Dermis blood vessel endothelial cell (primary cell): Measurements from ENCODE around the gene GRAMD4. TPM values are rescaled to one million over a fixed set of nuclear protein-coding genes. Genes with fewer than 3 reads are reported as not detected.

ENCODE experiments used
- DNase-seq: peaks from one replicate; pipeline ENCODE4 v3.0.0; 2010
- total RNA-seq: library from RNA; depleted of rRNA; stranded (reverse); fragments of >200 nt; gene quantifications from 2 replicates; pipeline ENCODE4 v1.2.3, GENCODE V29; 2014

The GRAMD4 gene
- total RNA-seq, 1 donor from 2014 or later: 58.5 TPM

DNA sequence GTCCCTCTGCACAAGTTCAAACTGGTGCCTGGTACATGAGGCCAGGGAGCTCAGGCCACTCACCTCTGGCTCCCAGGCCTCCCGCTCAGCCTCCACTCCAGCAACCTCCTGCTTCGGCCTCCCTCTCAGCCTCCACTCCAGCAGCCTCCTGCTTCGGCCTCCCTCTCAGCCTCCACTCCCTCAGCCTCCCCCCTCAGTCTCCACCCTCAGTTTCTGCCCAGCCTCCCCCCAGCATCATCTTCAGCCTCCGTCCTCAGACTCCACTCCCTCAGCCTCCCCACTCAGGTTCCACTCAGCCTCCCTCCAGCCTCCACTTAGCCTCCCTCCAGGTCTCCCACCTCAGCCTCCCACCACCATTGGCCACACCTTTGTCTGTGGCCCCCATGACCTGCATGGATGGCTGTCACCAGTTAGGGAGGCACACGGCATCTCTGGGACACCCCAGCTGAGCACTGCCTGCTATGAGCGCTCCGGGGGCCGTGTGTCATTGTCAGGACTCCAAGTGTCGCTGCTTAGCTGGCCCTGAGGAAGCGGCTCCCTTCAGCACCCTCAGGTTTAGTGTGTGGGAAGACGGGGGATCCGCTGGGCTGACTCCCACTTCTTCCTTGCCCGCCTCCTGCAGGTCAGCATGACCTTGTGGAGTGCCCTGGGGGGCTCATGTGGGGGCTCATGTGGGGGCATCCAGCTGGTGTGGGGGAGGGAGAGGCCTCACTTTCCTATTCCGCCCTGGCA lies 39.0 kb downstream of the GRAMD4 start:
- no peak for DNase-seq

DNA sequence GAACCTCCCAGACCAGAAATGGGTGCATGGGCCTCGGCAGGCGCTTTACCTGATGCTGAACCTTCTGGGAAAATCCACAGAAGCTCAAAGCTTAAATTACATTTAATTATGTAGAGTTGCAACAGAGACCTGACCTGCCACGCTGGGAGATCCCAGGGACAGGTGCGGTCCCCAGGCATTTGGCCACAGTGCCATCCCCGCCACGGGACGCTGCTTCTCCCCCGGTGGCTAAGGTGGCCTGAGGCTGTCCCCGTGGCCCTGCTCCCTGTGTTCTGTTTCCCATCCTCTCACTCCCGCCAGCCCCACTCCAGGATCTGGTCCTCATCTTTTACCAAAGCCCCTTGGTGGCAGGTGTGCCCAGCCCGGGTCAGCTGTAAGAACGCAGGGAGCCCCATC lies 39.6 kb downstream of the GRAMD4 start:
- no peak for DNase-seq

DNA sequence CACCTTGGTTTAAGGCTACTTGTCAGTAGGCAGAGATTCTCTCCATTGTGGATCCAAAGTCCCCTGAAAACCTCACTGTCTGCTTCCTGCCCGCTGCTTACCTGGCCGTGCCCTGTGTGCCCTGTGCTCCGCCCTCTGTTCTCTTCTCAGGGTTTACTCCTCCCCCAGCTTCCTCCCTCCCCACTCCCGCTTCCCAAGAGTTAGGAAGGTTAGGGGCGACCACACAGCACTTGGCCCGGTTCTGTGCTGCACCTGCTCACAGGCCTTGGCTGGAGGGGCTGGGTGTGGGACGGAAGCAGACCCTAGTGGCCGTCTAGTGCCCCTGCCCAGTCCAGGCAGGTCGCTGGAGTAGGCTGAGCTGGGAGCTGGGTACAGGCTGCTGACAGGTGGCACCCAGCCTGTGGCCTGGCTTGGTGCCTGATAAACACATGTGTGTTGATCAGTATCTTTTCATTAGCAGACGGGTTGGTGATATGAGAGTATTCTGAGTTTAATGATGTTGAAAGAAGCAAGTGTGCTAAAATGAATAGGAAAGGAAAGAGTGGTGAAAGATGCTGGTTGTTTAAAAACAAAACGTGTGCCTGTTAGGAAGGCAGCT lies 40.5 kb downstream of the GRAMD4 start:
- DNase-seq: no peak

DNA sequence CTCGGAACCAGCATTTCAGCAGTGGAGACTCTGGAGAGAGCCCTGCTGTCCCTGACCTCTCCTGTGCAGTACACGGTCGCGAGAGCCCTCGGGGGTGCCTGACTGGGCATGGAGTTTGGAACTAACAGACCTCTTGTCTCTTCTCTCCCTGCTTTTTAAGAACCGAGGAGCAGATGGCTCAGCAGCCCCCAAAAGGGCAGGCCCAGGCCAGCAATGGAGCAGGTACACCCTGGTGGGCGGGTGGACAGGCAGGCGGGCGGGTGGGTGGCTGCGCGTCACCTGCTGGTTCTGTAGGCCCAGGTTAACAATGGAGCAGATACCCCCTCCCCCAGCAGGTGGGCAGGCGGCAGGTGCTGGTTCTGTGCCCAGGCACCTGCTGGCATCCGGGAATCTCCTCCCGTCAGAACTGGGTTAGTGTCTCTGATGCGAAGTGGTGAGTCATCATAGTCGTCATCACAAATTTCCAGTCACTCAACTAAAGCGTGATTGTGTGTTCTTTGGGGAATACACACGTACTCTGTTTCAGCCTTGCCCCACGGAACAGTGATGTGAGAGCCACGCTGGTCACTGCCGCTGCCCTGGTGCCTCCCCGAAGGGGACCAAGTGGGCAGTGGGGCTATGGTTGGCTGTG lies 41.1 kb downstream of the GRAMD4 start:
- peak; percentile 59 for DNase-seq

DNA sequence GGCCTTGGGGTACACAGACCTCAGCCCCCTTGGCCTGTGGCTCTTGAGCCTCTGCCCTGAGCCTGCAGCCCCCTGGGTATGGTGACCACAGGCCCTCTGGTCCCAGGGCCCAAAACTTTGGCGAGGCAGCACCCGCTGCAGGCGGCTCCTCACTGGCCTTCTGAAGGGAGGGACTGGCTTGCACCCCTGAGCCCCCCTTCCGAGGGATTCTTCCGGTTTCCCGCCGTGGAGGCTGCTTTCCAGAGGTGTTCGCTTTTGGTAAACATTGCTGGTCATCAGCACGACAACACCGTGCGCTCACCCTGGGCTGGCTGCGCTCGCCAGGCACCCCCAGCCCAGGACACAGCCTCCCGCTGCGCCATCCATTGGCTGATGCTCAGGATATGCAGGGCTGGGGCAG lies 42.0 kb downstream of the GRAMD4 start:
- no peak for DNase-seq

DNA sequence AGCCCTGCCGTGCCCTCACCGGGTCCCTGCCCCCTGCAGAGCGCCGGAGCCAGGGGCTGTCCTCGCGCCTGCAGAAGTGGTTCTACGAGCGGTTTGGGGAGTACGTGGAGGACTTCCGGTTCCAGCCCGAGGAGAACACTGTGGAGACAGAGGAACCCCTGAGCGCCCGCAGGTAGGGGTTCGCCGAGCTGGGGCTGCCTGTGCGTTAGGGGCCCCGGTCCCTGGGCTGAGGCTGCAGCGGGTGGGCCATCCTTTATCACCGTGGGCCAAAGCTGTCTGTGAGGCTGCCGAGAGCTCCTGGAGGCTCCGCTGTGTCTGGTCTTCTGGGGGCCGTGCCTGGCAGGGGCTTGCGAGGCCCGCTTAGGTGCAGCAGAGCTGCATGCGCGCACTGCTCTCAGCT lies 42.8 kb downstream of the GRAMD4 start:
- no peak for DNase-seq

DNA sequence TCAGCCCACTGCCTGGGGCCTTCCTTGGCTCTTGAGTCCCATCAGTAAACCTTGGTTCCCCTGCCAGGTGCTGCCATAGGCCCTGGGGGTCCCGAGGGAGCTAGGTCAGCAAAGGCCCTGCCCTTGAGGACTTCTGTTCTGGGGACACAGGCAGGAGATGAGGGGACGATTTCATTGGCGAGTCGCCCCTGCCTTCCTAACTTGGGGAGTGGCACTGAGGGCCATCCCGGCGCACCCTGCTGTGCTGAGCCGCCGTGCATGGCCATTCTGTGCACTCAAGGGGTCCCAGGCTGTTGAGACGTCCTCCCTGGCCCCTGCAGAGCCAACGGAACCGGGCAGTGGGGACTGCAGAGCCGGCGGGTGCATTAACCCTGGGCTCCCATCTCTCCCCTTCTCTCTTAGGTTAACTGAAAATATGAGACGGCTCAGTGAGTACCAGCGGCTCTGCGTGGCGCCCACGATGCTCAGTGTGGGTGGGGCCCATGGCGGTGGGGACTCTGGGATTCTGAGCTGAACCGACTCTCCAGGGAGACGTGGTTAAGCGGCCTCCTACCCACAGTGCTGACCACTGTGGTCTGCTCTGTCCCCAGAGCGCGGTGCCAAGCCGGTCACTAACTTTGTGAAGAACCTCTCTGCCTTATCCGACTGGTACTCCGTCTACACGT lies 43.4 kb downstream of the GRAMD4 start:
- DNase-seq: no peak

DNA sequence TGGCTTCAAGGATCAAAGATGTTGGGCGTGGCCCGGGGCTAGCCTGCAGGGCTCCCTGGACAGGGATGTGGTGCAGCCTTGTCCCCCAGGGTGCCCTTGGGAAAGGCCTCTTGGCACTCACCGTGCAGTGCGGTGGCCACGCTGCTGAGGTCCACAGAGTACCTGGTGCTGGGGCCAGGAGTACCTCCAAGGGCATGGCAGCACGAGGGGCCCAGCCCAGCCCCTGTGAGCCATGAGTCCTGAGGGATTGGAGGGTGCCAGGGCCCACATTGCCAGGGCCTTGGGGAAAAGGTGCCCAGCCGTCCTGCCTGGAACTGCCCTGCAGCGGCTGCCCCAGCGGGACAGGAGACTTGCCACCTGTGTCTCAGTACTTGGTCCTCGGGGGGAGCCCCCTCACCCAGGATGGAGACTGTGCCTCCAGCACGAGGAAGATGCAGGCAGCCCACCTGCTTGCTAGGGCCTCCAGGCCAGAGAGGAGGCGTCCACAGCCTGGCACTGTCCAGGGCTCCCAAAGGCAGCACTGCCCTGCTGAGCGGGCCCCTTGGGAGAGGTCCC lies 44.2 kb downstream of the GRAMD4 start:
- no peak for DNase-seq

DNA sequence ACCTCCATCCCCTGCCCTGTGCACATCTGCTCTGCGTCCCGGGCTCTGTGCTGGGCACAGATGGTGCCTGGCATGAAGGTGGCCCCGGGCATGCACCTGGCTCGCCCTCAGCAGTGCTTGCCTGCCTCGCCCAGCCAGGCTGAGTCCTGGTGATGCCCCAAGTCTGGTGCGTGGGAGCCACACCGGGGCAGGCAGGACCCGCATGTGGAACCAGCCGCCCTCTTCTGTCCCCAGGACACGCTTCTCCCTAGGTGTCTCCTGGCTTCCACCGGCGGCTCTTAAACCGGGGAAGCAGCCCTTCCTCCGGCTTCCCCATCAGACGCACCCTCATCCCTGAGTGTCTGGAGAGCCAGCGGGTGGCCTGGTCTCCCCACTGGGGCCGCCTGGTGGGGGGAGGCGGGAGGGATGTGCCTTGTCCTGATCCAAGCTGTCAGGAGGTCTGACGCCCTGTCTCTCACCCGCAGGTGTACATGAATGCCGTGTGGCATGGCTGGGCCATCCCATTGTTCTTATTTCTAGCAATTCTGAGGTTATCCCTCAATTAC lies 45.0 kb downstream of the GRAMD4 start:
- DNase-seq: no peak

DNA sequence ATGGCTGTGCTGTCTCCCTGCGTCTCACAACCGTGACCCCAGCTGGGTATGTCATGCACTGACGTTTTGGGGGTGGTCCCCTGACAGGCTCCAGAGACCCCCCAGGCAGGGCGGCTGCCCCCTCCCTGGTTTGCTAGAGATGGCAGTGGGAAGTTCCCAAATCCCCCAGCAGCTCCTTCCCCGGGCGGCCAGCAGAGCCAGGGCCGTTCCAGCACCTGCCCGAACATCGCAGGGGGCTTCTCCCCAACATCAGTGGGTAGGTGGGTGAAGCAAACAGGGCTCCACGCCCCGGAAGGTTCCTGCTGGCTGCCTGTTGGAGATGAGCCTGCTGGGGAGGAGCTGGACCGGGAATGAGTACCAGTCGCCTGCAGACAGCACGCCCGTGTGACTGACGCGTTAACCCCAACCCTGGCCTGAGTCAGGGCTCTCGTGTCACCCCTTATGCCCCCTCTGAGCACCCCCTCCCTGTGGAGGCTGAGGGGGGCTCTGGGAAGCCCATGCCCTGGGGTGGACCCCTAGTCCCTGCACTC lies 45.6 kb downstream of the GRAMD4 start:
- DNase-seq: no peak

DNA sequence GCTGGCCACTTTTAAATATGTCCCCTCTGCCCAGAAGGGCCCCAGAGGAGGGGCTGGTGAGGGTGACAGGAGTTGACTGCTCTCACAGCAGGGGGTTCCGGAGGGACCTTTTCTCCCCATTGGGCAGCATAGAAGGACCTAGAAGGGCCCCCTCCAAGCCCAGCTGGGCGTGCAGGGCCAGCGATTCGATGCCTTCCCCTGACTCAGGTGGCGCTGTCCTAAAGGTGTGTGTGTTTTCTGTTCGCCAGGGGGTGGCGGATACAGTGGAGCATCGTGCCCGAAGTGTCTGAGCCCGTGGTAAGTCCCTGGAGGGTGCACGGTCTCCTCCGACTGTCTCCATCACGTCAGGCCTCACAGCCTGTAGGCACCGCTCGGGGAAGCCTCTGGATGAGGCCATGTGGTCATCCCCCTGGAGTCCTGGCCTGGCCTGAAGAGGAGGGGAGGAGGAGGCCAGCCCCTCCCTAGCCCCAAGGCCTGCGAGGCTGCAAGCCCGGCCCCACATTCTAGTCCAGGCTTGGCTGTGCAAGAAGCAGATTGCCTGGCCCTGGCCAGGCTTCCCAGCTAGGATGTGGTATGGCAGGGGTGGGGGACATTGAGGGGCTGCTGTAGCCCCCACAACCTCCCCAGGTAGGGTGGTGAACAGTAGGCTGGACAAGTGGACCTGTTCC lies 46.5 kb downstream of the GRAMD4 start:
- no peak for DNase-seq

DNA sequence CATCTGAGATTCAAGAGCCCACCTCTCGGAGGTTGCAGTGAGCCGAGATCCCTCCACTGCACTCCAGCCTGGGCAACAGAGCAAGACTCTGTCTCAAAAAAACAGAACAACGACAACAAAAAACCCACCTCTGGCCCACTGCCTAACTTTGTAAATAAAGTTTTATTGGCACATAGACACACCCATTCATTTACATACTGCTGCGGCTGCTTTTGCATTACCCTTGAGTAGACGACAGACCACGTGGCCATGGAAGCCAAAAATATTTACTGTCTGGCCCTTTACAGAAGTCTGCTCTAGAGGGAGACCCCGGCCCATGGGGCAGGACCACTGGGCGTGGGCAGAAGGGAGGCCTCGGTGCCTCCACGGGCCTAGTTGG lies 47.0 kb downstream of the GRAMD4 start:
- DNase-seq: no peak

DNA sequence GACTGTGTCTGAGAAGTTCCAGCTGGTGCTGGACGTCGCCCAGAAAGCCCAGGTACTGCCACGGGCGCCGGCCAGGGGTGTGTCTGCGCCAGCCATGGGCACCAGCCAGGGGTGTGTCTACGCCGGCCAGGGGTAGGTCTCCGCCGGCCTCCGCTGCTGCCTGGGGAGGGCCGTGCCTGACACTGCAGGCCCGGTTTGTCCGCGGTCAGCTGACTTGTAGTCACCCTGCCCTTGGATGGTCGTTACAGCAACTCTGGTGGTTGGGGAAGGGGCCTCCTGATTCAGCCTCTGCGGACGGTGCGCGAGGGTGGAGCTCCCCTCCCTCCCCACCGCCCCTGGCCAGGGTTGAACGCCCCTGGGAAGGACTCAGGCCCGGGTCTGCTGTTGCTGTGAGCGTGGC lies 47.9 kb downstream of the GRAMD4 start:
- DNase-seq: no peak

DNA sequence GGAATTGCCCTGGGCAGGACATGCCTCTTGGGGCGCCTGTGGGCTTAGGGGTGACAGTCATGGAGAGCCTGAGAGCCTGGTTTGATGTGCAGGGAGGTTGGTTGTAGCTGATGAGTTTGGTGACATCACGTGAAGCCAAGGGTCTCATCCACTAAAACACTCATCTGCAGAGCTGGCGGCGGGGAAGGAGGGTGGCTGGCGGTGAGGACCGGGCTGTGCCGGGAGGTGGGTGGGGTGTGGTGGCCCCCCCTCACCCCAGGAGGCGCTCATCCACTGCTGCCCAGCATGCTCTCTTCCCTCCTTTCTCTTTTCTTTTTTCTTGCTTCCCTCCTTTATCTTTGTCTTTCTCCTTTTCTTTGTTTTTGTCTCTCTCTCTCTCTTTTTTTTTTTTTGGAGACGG lies 49.0 kb downstream of the GRAMD4 start:
- no peak for DNase-seq

DNA sequence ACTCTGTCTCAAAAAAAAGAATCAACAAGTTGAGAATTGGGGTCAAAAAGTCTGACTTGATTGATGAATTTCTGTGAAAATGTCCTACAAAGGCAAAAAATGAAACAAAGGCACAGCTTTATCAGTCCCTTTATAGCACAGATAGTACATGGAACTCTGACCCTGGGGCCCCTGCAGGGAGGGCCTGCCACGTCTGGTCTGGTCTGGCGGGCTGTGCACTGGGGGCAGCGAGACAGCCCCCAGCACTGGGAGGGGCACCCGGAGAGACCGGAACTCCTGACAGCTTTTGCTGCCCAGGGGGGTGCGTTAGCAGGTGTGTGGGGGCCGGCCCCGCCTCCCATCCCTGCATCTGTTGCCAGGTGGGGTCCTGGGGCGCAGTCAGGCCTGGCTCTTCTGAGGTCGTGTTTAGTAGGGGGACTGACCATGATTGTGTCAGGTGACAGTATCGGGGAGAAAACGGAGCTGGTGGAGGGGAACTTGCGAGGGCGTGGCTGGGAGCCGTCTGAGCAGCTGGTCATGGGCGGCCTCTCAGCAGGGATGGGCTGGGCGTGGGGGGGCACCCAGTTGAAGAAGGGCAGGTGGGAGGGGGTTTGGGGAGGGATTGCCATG lies 51.7 kb downstream of the GRAMD4 start:
- no peak for DNase-seq

DNA sequence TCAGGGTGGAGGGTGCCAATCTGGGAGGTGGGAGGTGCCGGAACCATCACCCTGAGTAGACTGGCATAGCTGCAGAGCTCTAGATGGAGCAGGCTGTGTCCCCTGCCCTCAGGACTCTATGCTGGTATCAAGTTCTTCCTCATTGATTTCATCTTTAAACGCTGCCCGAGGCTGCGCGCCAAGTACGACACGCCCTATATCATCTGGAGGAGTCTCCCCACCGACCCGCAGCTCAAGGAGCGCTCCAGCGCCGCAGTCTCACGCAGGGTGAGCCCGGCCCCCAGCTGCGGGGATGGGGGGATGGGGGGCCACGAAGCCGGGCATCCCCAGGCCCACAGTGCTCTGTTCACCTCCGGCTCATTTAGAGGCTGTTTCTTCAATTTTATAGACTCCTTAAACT lies 52.5 kb downstream of the GRAMD4 start:
- DNase-seq: no peak

DNA sequence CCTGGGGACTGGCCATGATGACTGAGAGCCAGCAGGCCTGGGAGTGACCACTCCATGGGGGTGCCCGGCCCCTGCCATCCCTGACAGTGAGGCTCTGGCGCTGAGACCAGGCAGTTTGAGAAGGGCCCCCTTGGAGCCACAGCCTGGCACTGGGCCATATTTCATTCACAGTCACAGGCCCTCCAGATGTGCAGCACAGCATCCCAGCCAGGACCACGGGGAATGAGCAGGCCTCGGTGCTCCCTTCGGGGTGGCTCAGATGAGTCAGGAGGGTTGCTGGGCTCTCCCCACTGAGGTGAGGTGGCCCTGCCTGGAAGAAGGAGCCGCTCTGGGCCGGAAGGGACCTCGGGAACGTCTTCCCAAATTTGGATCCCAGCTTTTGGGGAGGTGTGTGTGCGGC lies 53.0 kb downstream of the GRAMD4 start:
- DNase-seq: no peak

DNA sequence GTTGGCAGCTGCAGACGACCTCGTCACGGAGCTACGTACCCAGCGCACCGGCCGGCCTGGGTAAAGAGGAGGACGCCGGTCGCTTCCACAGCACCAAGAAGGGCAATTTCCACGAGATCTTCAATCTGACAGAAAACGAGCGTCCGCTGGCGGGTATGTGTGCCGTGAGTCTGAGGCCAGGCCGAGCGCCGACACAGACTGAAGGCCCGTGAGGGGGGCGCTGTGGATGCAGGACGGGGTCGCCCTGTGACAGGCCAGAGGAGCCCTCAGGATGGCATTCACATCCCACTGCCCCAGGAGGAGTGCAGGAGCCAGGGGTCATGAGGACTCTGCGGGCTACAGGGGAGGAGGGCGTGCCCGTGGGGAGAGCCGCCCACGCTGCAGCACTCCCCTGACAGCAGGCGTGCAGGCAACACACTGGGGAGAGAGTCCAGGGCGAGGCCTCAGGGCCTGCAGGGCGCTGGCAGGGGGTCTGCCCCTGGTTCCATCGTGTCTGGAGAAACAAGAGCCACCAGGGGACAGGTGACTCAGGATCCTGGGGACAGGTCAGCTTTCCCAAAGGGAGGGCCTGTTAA lies 53.6 kb downstream of the GRAMD4 start:
- DNase-seq: no peak

DNA sequence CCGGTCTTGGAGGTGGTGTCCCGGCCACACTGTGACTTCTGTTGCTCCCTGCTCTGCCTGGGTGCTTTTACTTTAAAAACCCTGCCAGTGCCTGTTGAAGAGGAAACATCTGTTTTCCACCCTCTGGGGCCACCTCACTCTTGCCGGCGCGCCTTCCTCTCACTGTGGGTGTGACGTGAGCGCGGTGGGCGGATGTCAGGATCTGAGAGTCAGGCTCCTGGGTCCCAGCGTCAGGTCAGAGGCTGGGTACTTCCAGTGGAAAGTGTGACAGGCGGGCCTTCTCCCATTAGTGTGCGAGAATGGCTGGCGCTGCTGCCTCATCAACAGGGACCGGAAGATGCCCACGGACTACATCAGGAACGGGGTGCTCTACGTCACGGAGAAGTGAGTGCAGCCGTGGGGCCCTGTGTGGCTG lies 54.2 kb downstream of the GRAMD4 start:
- peak; percentile 89 for DNase-seq

DNA sequence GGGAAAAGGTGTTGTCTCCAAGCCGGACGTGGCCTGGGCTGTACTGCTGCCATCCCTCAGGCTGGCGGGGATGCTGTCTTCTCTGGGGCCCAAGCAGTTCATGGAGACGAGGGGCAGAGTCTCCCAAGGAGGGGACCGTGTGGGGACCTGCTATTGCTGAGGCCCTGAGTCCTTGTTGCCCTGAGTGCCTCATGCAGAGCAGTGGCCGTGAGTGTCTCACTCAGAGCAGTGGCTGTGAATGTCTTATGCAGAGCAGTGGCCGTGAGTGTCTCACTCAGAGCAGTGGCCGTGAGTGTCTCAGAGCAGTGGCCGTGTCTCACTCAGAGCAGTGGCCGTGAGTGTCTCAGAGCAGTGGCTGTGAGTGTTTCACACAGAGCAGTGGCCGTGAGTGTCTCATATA lies 54.7 kb downstream of the GRAMD4 start:
- DNase-seq: no peak

DNA sequence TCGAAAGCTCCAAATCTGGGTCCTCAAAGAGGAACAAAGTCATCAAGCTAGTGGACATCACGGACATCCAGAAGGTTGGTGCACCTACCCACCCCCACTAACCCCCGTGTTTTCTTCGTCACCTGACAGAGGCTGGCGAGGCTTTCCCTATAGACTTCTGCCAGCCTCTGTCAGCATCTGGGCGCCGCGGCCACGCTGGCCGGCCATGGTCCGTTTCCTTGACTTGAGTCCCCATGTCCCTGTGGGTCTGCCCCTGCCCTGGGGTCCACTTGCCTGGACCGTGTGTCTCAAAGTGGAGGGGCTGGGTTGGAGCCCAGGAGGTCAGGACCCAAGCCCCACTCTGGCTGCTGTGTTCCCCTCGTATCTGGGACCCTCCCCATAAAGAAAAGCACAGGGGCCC lies 55.3 kb downstream of the GRAMD4 start:
- DNase-seq: no peak

DNA sequence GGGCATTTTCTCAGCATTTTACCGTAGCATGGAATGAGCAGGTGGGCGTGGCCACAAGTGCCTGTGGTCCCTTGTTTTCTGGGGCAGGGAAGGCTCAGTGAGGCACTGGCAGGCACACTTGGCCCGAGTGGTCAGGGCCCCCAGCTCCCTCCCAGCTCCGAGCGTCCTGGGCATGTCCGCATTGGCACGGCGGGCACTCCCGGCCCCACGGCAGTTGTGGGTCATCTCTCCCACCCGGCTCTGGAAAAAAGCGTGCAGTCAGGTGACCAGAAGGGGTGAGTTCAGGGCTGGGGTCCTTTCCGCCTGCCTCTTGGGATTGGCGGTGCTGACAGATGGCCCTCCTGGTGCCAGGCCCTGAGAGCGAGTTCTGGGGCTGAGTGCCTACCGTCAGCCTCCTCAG lies 55.8 kb downstream of the GRAMD4 start:
- no peak for DNase-seq
